A673 (cell line): Measurements from ENCODE around the gene CCDC87.

Source experiments
- EZH2 ChIP-seq: fragments of 200-600 bp; sonication (generic); IDR thresholded peaks from 2 replicates; pipeline ENCODE4 v1.6.1; 2017; ENCODE audit warnings: borderline replicate concordance, low read depth, mild to moderate bottlenecking, mixed read lengths, antibody characterized with exemption, low read length; ENCODE audit not compliant: poor library complexity, severe bottlenecking
- TF ChIP-seq, protein P1 (sequence below): fragments of 300-800, 200-600 bp; sonication (generic); conservative IDR thresholded peaks from 2 replicates; pipeline ENCODE4 v1.5.1; 2017; ENCODE audit warnings: low read depth, mild to moderate bottlenecking, antibody characterized with exemption, low read length, moderate library complexity, mixed read lengths

DNA sequence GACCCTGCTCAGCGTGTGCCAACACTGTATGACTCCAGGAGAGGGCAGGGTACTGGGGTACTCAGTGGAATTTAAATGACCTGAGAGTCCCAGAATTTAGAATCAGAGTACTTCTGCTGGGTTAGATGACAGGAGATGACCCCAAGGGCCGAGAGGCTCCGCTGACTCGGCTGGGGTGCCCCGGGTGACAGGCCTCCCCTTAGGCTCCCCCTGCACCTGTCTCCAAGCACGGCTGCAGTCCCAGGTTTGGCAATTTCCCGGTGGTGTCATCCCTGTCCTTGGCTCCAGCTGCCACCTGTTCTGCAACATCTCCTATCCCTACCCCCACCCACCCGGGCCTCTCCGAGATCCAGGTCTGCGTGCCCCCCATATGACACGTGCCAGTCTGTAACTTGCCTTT is 44.8 kb downstream of the CCDC87 start:
- TF ChIP-seq, protein P1, sequence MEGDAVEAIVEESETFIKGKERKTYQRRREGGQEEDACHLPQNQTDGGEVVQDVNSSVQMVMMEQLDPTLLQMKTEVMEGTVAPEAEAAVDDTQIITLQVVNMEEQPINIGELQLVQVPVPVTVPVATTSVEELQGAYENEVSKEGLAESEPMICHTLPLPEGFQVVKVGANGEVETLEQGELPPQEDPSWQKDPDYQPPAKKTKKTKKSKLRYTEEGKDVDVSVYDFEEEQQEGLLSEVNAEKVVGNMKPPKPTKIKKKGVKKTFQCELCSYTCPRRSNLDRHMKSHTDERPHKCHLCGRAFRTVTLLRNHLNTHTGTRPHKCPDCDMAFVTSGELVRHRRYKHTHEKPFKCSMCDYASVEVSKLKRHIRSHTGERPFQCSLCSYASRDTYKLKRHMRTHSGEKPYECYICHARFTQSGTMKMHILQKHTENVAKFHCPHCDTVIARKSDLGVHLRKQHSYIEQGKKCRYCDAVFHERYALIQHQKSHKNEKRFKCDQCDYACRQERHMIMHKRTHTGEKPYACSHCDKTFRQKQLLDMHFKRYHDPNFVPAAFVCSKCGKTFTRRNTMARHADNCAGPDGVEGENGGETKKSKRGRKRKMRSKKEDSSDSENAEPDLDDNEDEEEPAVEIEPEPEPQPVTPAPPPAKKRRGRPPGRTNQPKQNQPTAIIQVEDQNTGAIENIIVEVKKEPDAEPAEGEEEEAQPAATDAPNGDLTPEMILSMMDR, result no peak
- TF ChIP-seq EZH2, result no peak
